ENCODE measurements around the gene GJC2.

Gene GJC2

DNA sequence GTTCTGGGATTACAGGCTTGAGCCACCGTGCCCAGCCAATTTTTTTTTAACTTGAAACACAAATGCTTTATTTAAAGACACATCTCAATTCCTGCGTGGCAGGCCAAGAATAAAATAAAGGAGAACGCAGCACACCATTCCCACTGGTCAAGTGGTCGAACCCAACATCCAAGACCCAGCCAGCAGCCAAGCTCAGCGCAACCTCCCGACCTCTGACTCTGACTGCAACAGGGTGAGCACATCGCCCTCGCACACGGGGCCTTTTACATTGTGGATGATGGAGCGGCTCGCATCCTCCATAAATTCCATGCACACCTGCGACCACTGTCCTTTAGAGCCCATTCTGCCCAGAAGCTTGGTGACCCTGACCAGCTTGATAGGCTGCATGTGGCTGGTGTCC lies 15.1 kb upstream of the GJC2 start:
- Histone ChIP-seq H2BK15ac (replicated peaks; ENCODE audit: low read depth) (no peak overlapping the region), H3K79me2 (ENCODE audit: control insufficient read depth, insufficient read depth, low read length) (no peaks in the 10 kb centered on the region), H3K56ac (ENCODE audit: low read length) (no peak overlapping the region), H3K36me3 (ENCODE audit: control insufficient read depth, insufficient read depth, low read length) (no peaks in the 10 kb centered on the region), H3K4me3 (ENCODE audit: low read length) (no peak overlapping the region), H3K9ac (ENCODE audit: low read length) (no peak overlapping the region), H3K4ac (ENCODE audit: low read depth, low read length) (no peak overlapping the region), H3K4me2 (ENCODE audit: low read length) (no peak overlapping the region), H3K18ac (ENCODE audit: low read length) (no peak overlapping the region), H3K79me1 (ENCODE audit: low read length) (no peaks in the 10 kb centered on the region), H2BK120ac (ENCODE audit: low read depth, low read length) (no peak overlapping the region), H4K8ac (ENCODE audit: low read depth, low read length) (no peak overlapping the region), H3K23ac (ENCODE audit: low read length) (no peak overlapping the region), H3K27me3 (ENCODE audit: insufficient read depth, low read length, poor library complexity) (peaks cover 9% of the 10 kb centered on the region), H3K27ac (ENCODE audit: low read depth, low read length) (no peak overlapping the region), H2AK5ac (ENCODE audit: low read length) (no peak overlapping the region), H2BK5ac (ENCODE audit: low read length) (no peak overlapping the region), H3K4me1 (ENCODE audit: control insufficient read depth, low read depth, low read length) (no peaks in the 10 kb centered on the region), H4K5ac (ENCODE audit: low read length) (no peak overlapping the region)
- no peak for DNase-seq
- no CpG with 5 or more reads among the region's 12 CpGs for WGBS (ENCODE audit: extremely low coverage, insufficient coverage, low lambda C conversion rate)

DNA sequence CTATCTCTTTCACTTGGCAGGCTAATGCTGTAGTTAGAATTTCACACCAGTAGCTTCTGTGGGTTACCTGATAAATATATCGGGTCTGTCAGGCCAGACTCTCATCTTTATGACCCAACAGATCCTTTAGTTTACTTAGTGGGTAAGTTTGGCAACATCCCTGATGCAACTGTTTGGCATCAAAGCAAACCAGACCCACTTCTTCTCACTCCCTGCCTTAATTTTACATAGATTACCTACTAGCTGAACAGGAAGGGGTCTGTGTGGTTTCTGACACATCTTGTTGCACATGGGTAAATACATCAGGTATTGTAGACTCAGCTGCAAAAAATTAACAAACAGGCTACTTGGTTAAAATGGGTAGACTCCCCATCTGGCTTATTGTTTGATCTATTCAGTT lies 12.8 kb upstream of the GJC2 start:
- H3K18ac ChIP-seq (ENCODE audit: low read length) = no peak overlapping the region
- no peak for DNase-seq
- H3K4me3 ChIP-seq (ENCODE audit: low read length) = no peak overlapping the region
- H3K4me1 ChIP-seq (ENCODE audit: control insufficient read depth, low read depth, low read length) = no peaks in the 10 kb centered on the region
- H3K23ac ChIP-seq (ENCODE audit: low read length) = no peak overlapping the region
- H3K4me2 ChIP-seq (ENCODE audit: low read length) = no peak overlapping the region
- no peak overlapping the region for H4K8ac ChIP-seq (ENCODE audit: low read depth, low read length)
- H2AK5ac ChIP-seq (ENCODE audit: low read length) = no peak overlapping the region
- H3K36me3 ChIP-seq (ENCODE audit: control insufficient read depth, insufficient read depth, low read length) = no peaks in the 10 kb centered on the region
- no peak overlapping the region for H3K9ac ChIP-seq (ENCODE audit: low read length)
- peaks cover 12% of the 10 kb centered on the region for H3K79me1 ChIP-seq (ENCODE audit: low read length)
- H3K4ac ChIP-seq (ENCODE audit: low read depth, low read length) = no peak overlapping the region
- H2BK5ac ChIP-seq (ENCODE audit: low read length) = no peak overlapping the region
- peaks cover 13% of the 10 kb centered on the region for H3K79me2 ChIP-seq (ENCODE audit: control insufficient read depth, insufficient read depth, low read length)
- peaks cover 9% of the 10 kb centered on the region for H3K27me3 ChIP-seq (ENCODE audit: insufficient read depth, low read length, poor library complexity)
- no peak overlapping the region for H3K56ac ChIP-seq (ENCODE audit: low read length)
- no peak overlapping the region for H3K27ac ChIP-seq (ENCODE audit: low read depth, low read length)
- H2BK15ac ChIP-seq (replicated peaks; ENCODE audit: low read depth) = no peak overlapping the region
- no peak overlapping the region for H4K5ac ChIP-seq (ENCODE audit: low read length)
- no CpG with 5 or more reads among the region's 1 CpG for WGBS (ENCODE audit: extremely low coverage, insufficient coverage, low lambda C conversion rate)
- H2BK120ac ChIP-seq (ENCODE audit: low read depth, low read length) = no peak overlapping the region

DNA sequence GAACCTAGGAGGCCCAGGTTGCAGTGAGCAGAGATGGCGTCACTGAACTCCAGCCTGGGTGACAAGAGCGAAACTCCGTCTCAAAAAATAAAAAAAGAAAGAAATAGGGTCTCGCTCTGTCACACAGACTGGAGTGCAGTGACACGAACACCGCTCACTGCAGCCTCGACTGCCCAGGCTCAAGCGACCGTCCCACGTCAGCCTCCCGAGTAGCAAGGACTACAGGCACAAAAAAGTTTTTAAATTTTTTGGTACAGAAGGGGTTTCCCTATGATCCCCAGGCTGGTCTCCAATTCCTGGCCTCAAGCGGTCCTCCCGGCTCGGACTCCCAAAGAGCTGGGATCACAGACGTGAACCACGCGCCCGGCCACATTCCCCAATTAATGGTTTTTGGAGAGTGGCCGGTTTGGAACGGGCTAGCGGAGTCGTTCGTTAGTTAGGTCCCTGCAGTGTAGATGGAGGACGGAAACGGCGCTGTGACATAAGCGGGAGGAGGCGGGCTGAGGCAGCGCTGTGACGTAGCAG lies 10.3 kb upstream of the GJC2 start:
- Histone ChIP-seq H3K27ac (ENCODE audit: low read depth, low read length) (no peak overlapping the region), H2BK120ac (ENCODE audit: low read depth, low read length) (no peak overlapping the region), H2AK5ac (ENCODE audit: low read length) (no peak overlapping the region), H4K8ac (ENCODE audit: low read depth, low read length) (peak overlapping the region; percentile 91), H2BK5ac (ENCODE audit: low read length) (no peak overlapping the region), H3K79me1 (ENCODE audit: low read length) (peaks cover 32% of the 10 kb centered on the region), H3K4me1 (ENCODE audit: control insufficient read depth, low read depth, low read length) (no peaks in the 10 kb centered on the region), H3K27me3 (ENCODE audit: insufficient read depth, low read length, poor library complexity) (peaks cover 9% of the 10 kb centered on the region), H2BK15ac (replicated peaks; ENCODE audit: low read depth) (no peak overlapping the region), H3K9ac (ENCODE audit: low read length) (peak overlapping the region; percentile 78), H3K4ac (ENCODE audit: low read depth, low read length) (no peak overlapping the region), H4K5ac (ENCODE audit: low read length) (peak overlapping the region; percentile 39), H3K4me2 (ENCODE audit: low read length) (peak overlapping the region; percentile 51), H3K23ac (ENCODE audit: low read length) (no peak overlapping the region), H3K36me3 (ENCODE audit: control insufficient read depth, insufficient read depth, low read length) (no peaks in the 10 kb centered on the region), H3K4me3 (ENCODE audit: low read length) (peak overlapping the region; percentile 42), H3K79me2 (ENCODE audit: control insufficient read depth, insufficient read depth, low read length) (peaks cover 36% of the 10 kb centered on the region), H3K56ac (ENCODE audit: low read length) (peak overlapping the region; percentile 84), H3K18ac (ENCODE audit: low read length) (no peak overlapping the region)
- no peak for DNase-seq
- WGBS (ENCODE audit: extremely low coverage, insufficient coverage, low lambda C conversion rate) = no CpG with 5 or more reads among the region's 30 CpGs

DNA sequence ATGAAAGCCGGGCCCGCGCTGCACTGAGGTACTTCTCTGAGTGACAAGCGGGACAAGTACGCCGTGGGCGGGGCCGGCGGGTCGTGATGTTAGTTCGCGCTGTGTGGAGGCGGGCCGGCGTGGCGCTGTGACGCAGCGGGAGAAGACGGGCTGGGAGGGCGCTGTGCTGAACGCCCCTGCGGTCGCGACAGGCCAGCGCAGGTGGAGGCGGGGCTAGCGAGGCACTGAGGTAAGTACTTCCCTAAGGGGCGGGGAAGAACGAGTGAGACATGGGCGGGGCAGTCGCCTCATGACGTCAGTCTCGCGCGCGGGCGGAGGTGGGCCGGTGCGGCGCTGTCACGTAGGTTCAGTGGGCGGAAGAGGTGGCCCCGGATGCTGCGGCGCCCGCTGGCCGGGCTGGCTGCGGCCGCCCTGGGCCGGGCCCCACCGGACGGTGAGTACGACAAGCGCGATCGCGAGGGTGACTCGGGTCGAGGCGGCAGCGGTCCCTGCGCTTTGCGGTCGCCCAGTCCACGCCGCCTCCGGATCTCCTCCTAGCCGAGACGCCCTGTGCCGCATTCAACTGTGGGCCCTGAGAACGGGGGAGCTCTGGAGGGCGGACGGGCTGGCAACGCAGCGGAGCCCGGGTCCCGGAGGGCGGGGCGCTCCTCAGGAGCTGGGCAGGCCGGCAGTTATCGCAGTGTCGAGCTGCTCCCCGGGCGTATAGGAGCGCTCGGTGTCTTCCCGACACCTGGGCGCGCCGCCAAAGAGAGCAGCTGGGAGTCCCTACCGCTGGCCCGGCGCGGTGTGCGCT lies 9.6 kb upstream of the GJC2 start, which contains the start of gene GUK1:
Gene GUK1, plus strand, starts transcription at position 349 of the 793 bp plus-strand sequence. Its CDS starts 24 bp downstream, at position 373.
- H3K79me1 ChIP-seq (ENCODE audit: low read length) = peaks cover 37% of the 10 kb centered on the region

DNA sequence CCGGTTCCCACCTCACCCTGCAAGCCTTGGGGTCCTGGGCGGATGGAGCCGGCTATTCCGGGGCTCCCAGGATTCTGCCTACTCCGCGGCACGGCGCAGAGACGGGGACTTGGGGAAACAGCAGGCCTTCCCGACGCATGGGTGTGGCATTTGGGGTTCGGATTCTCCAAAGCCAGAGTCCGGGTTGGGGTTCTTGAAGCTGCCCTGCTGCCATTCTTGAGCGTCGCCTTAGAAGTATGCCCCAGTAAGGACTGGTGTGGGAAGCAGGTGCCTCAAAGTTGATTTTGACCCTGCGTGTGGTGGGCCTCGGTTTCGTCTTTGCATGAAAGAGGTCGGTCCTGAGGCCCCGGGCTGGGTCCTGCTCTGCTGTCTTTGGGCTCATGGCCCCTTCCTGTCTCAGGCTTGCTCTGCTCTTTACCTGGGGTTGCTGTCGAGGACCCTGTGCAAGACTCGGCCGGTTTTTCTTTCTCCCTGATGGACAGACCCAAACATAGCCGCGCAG lies 9.0 kb upstream of the GJC2 start:
- Histone ChIP-seq H3K4me1 (ENCODE audit: control insufficient read depth, low read depth, low read length) (no peaks in the 10 kb centered on the region), H4K8ac (ENCODE audit: low read depth, low read length) (no peak overlapping the region), H2AK5ac (ENCODE audit: low read length) (no peak overlapping the region), H3K4ac (ENCODE audit: low read depth, low read length) (no peak overlapping the region), H3K56ac (ENCODE audit: low read length) (peak overlapping the region; percentile 98), H3K9ac (ENCODE audit: low read length) (peak overlapping the region; percentile 95), H2BK5ac (ENCODE audit: low read length) (no peak overlapping the region), H3K36me3 (ENCODE audit: control insufficient read depth, insufficient read depth, low read length) (no peaks in the 10 kb centered on the region), H3K4me2 (ENCODE audit: low read length) (peak overlapping the region; percentile 92), H2BK15ac (replicated peaks; ENCODE audit: low read depth) (no peak overlapping the region), H3K79me1 (ENCODE audit: low read length) (peaks cover 37% of the 10 kb centered on the region), H3K27ac (ENCODE audit: low read depth, low read length) (no peak overlapping the region), H3K27me3 (ENCODE audit: insufficient read depth, low read length, poor library complexity) (peaks cover 5% of the 10 kb centered on the region), H3K79me2 (ENCODE audit: control insufficient read depth, insufficient read depth, low read length) (peaks cover 36% of the 10 kb centered on the region), H4K5ac (ENCODE audit: low read length) (no peak overlapping the region), H3K4me3 (ENCODE audit: low read length) (peak overlapping the region; percentile 89), H3K23ac (ENCODE audit: low read length) (no peak overlapping the region), H2BK120ac (ENCODE audit: low read depth, low read length) (no peak overlapping the region), H3K18ac (ENCODE audit: low read length) (no peak overlapping the region)
- WGBS (ENCODE audit: extremely low coverage, insufficient coverage, low lambda C conversion rate) = no CpG with 5 or more reads among the region's 25 CpGs
- DNase-seq = no peak

More for the DNA sequence above, 9.6 kb upstream of the GJC2 start, which contains the start of gene GUK1:
- H2BK15ac ChIP-seq (replicated peaks; ENCODE audit: low read depth) = no peak within 1 kb of the TSS
- peaks cover 36% of the 10 kb centered on the region for H3K79me2 ChIP-seq (ENCODE audit: control insufficient read depth, insufficient read depth, low read length)
- H3K18ac ChIP-seq (ENCODE audit: low read length) = no peak within 1 kb of the TSS
- peak within 1 kb of the TSS; percentile 39 for H4K5ac ChIP-seq (ENCODE audit: low read length)
- H3K23ac ChIP-seq (ENCODE audit: low read length) = no peak within 1 kb of the TSS
- H3K4me3 ChIP-seq (ENCODE audit: low read length) = peak within 1 kb of the TSS; percentile 89
- H3K4ac ChIP-seq (ENCODE audit: low read depth, low read length) = no peak within 1 kb of the TSS
- peak within 1 kb of the TSS; percentile 95 for H3K9ac ChIP-seq (ENCODE audit: low read length)
- no peaks in the 10 kb centered on the region for H3K36me3 ChIP-seq (ENCODE audit: control insufficient read depth, insufficient read depth, low read length)
- H2BK5ac ChIP-seq (ENCODE audit: low read length) = no peak within 1 kb of the TSS
- DNase-seq = peak; percentile 100
- H4K8ac ChIP-seq (ENCODE audit: low read depth, low read length) = peak within 1 kb of the TSS; percentile 91
- H2BK120ac ChIP-seq (ENCODE audit: low read depth, low read length) = no peak within 1 kb of the TSS
- H3K27me3 ChIP-seq (ENCODE audit: insufficient read depth, low read length, poor library complexity) = peaks cover 7% of the 10 kb centered on the region
- H3K4me2 ChIP-seq (ENCODE audit: low read length) = peak within 1 kb of the TSS; percentile 92
- H2AK5ac ChIP-seq (ENCODE audit: low read length) = no peak within 1 kb of the TSS
- no peaks in the 10 kb centered on the region for H3K4me1 ChIP-seq (ENCODE audit: control insufficient read depth, low read depth, low read length)
- WGBS (ENCODE audit: extremely low coverage, insufficient coverage, low lambda C conversion rate) = no CpG with 5 or more reads among the region's 95 CpGs
- peak within 1 kb of the TSS; percentile 98 for H3K56ac ChIP-seq (ENCODE audit: low read length)
- peak within 1 kb of the TSS; percentile 9 for H3K27ac ChIP-seq (ENCODE audit: low read depth, low read length)

All from mesendoderm (in vitro differentiated cells).